Bronchial epithelial cell (primary cell): ENCODE measurements around the gene ARAP3. TPM values are rescaled to one million over a fixed set of nuclear protein-coding genes. Genes with fewer than 3 reads are reported as not detected.

ENCODE experiments used
- DNase-seq: peaks from one replicate; pipeline ENCODE4 v3.0.0-alpha.2; 2010; ENCODE audit warnings: low read depth
- FAIRE-seq: peaks from 2 replicates; lab custom pipeline; 2011; peaks lifted over from hg19 to GRCh38; lab: Jason Lieb, UNC
- H3K27me3 ChIP-seq: 2 replicates; pipeline ENCODE4 v1.5.1; 2011; ENCODE audit warnings: low read length; ENCODE audit not compliant: control insufficient read depth, insufficient read depth
- H3K36me3 ChIP-seq: 2 replicates; pipeline ENCODE4 v1.5.1; 2011; ENCODE audit warnings: low read length; ENCODE audit not compliant: control insufficient read depth, insufficient read depth
- H3K4me3 ChIP-seq: 2 replicates; pipeline ENCODE4 v1.5.1; 2011; ENCODE audit warnings: mild to moderate bottlenecking, low read depth, low read length, control low read depth
- total RNA-seq: library from RNA; depleted of rRNA; stranded (reverse); fragments of >200 nt; gene quantifications from 2 replicates; pipeline ENCODE4 v1.2.1, GENCODE V29; 2014
- TF ChIP-seq, protein P1 (sequence below): IDR thresholded peaks from 2 replicates; pipeline ENCODE4 v1.5.1; 2011; ENCODE audit warnings: mild to moderate bottlenecking, moderate library complexity, low read length, control low read depth, inconsistent platforms; ENCODE audit not compliant: insufficient read depth, severe bottlenecking

The ARAP3 gene
- total RNA-seq, 1 donor from 2014 or later = 3.7 TPM

DNA sequence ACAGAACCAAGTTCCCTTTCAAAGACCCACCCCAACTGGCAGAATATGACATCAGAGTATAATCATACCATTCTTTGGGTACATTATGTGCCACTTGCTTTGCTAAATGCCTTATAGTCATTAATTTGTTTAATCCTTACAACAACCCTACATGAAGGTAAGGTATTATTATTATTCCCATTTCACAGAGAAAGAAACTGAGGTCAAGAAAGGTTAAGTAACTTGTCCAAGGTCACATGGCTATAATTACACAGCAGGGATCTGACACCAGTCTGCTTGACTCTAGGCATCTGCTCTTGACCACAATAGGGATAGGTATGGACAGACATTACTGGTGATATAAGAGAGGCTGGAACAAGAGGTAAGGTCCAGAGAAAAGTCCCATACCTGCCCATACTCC, 32.1 kb downstream of the ARAP3 start:
- Histone ChIP-seq H3K36me3 (peaks cover 7% of the 10 kb centered on the region), H3K4me3 (no peak overlapping the region), H3K27me3 (no peaks in the 10 kb centered on the region)
- TF ChIP-seq, protein P1, sequence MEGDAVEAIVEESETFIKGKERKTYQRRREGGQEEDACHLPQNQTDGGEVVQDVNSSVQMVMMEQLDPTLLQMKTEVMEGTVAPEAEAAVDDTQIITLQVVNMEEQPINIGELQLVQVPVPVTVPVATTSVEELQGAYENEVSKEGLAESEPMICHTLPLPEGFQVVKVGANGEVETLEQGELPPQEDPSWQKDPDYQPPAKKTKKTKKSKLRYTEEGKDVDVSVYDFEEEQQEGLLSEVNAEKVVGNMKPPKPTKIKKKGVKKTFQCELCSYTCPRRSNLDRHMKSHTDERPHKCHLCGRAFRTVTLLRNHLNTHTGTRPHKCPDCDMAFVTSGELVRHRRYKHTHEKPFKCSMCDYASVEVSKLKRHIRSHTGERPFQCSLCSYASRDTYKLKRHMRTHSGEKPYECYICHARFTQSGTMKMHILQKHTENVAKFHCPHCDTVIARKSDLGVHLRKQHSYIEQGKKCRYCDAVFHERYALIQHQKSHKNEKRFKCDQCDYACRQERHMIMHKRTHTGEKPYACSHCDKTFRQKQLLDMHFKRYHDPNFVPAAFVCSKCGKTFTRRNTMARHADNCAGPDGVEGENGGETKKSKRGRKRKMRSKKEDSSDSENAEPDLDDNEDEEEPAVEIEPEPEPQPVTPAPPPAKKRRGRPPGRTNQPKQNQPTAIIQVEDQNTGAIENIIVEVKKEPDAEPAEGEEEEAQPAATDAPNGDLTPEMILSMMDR = no peak
- FAIRE-seq (no peak), DNase-seq (no peak)

GRCh38 chr5:141649056-141649688, 32.9 kb downstream of the ARAP3 start:
- no peak for FAIRE-seq

GRCh38 chr5:141647851-141648250, 34.2 kb downstream of the ARAP3 start:
- no peak for DNase-seq
- Histone ChIP-seq H3K4me3 (no peak overlapping the region), H3K27me3 (no peaks in the 10 kb centered on the region), H3K36me3 (peaks cover 6% of the 10 kb centered on the region)
- TF ChIP-seq, protein P1 = no peak
- no peak for FAIRE-seq

More at GRCh38 chr5:141649056-141649688, 32.9 kb downstream of the ARAP3 start:
- TF ChIP-seq, protein P1 = no peak
- Histone ChIP-seq H3K36me3 (peaks cover 5% of the 10 kb centered on the region), H3K4me3 (no peak overlapping the region), H3K27me3 (no peaks in the 10 kb centered on the region)
- no peak for DNase-seq

GRCh38 chr5:141647242-141647641, 34.8 kb downstream of the ARAP3 start:
- FAIRE-seq (no peak), DNase-seq (no peak)
- Histone ChIP-seq H3K4me3 (no peak overlapping the region), H3K27me3 (no peaks in the 10 kb centered on the region), H3K36me3 (peaks cover 8% of the 10 kb centered on the region)
- TF ChIP-seq, protein P1 = no peak

GRCh38 chr5:141646026-141646425, 36.0 kb downstream of the ARAP3 start:
- H3K36me3 ChIP-seq = peaks cover 8% of the 10 kb centered on the region
- DNase-seq (peak; percentile 84), FAIRE-seq (no peak)
- no peaks in the 10 kb centered on the region for H3K27me3 ChIP-seq
- no peak overlapping the region for H3K4me3 ChIP-seq
- TF ChIP-seq, protein P1 = no peak

DNA sequence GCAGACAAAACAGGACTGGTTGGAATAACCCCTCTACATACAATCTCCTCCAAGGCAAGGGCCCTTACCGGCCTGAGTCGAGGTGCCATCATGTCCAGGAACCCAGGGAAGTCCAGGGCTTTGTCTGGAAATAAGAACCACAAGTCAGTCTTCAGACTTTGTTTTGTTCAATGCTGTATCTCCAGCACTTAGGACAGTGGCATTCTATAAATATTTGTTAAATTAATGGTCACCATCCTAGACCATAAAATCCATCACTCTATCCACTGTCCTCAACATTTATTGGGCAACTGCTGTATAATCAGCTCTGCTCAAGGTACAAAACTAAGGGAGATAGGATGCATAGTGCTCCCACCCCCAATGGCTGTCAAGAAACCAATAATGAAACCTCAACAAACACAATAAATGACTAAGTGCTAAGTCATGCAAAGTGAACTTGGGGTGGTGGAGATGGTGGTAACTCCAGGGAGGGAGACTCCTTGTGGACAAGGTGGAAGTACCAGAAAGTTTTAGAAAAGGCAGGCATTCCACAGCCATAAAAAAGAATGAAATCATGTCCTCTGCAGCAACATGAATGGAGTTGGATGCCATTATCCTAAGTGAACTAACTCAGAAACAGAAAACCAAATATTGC, 40.3 kb downstream of the ARAP3 start:
- TF ChIP-seq, protein P1 = peak; percentile 34
- DNase-seq (peak; percentile 87), FAIRE-seq (no peak)
- peaks cover 5% of the 10 kb centered on the region for H3K36me3 ChIP-seq
- H3K4me3 ChIP-seq = no peak overlapping the region
- H3K27me3 ChIP-seq = no peaks in the 10 kb centered on the region
